Vagina (tissue), 2 donors: ENCODE data around the gene RFTN1. TPM values are rescaled to one million over a fixed set of nuclear protein-coding genes. Genes with fewer than 3 reads are reported as not detected.

Experiments used
- DNase-seq, 2 donors: peaks; one replicate each; pipeline ENCODE4 v3.0.0-alpha.2; 2017; ENCODE audit errors: extremely low spot score in 2 of 2
- H3K27ac ChIP-seq: fragments of 200-600 bp; sonication (generic); one replicate; pipeline ENCODE4 v1.5.1; 2019
- H3K27me3 ChIP-seq: fragments of 200-600 bp; sonication (generic); one replicate; pipeline ENCODE4 v1.5.1; 2019
- H3K36me3 ChIP-seq, 2 donors: fragments of 200-600 bp; sonication (generic); one replicate each; pipeline ENCODE4 v1.5.1; 2017 to 2019
- H3K4me1 ChIP-seq: fragments of 200-600 bp; sonication (generic); one replicate; pipeline ENCODE4 v1.5.1; 2019
- H3K4me3 ChIP-seq, 2 donors: fragments of 200-600 bp; sonication (generic); 1 replicate in 1 of 2; 2 replicates in 1 of 2; pipeline ENCODE4 v1.5.1; 2016 to 2019
- H3K9me3 ChIP-seq: fragments of 200-600 bp; sonication (generic); one replicate; pipeline ENCODE4 v1.5.1; 2019
- POLR2A ChIP-seq, 2 donors: fragments of 450-650 bp; IDR thresholded peaks; one replicate each; pipeline ENCODE4 v1.6.1; 2017; ENCODE audit warnings: antibody characterized with exemption in 2 of 2, mild to moderate bottlenecking in 2 of 2, moderate library complexity in 2 of 2
- POLR2AphosphoS5 ChIP-seq, 2 donors: sonication (generic); formaldehyde crosslinking; IDR thresholded peaks; one replicate each; pipeline ENCODE4 v1.9.0; 2017; ENCODE audit warnings: antibody characterized with exemption in 2 of 2, mild to moderate bottlenecking in 2 of 2, low read depth in 1 of 2; ENCODE audit not compliant: insufficient read depth in 1 of 2
- intact Hi-C: fragments of 100-400 bp; cut with DNase I; formaldehyde crosslinking; loops from one replicate; pipeline ENCODE4 v1.15.1; 2023
- total RNA-seq: library from RNA; depleted of rRNA; stranded (reverse); fragments of >200 nt; gene quantifications from one replicate; pipeline ENCODE4 v1.2.3, GENCODE V29; 2016
- TF ChIP-seq, protein P1 (sequence below), 3 experiments: fragments of 450-650 bp in 2 of 3; fragments of 200-600 bp in 1 of 3; sonication (generic) in 1 of 3; IDR thresholded peaks; one replicate each; pipeline ENCODE4 v1.5.1; 2017 to 2019; ENCODE audit warnings: antibody characterized with exemption in 3 of 3, mild to moderate bottlenecking in 2 of 3, moderate library complexity in 2 of 3

Gene RFTN1
- total RNA-seq, 1 donor from 2014 or later, result 47.4 TPM

DNA sequence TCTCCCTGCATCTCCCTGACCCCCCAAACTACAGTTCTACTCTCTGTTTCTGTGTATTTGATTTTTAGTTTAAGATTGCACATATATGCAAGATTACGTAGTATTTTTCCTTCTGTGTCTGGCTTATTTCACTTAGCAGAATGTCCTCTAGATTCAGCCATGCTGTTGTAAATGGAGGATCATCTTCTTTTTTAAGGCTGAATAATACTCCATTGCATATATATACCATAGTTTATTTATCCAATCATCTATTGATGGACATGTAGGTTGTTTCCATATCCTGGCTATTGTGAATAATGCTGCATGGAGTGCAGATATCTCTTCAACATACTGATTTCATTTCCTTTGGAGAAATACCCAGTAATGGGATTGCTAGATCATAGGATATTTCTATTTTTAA is 70.8 kb downstream of the RFTN1 start:
- no peaks in the 10 kb centered on the region for H3K9me3 ChIP-seq
- no peaks in the 10 kb centered on the region for H3K36me3 ChIP-seq
- H3K27me3 ChIP-seq, result no peaks in the 10 kb centered on the region
- DNase-seq, result no peak
- H3K4me1 ChIP-seq, result peaks cover 16% of the 10 kb centered on the region
- intact Hi-C loops, result loop anchor here (10.0 kb wide), 1 partner anchor 72 kb away; the partner anchor contains the start of gene RFTN1
- TF ChIP-seq, protein P1, sequence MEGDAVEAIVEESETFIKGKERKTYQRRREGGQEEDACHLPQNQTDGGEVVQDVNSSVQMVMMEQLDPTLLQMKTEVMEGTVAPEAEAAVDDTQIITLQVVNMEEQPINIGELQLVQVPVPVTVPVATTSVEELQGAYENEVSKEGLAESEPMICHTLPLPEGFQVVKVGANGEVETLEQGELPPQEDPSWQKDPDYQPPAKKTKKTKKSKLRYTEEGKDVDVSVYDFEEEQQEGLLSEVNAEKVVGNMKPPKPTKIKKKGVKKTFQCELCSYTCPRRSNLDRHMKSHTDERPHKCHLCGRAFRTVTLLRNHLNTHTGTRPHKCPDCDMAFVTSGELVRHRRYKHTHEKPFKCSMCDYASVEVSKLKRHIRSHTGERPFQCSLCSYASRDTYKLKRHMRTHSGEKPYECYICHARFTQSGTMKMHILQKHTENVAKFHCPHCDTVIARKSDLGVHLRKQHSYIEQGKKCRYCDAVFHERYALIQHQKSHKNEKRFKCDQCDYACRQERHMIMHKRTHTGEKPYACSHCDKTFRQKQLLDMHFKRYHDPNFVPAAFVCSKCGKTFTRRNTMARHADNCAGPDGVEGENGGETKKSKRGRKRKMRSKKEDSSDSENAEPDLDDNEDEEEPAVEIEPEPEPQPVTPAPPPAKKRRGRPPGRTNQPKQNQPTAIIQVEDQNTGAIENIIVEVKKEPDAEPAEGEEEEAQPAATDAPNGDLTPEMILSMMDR (IDR thresholded peaks at IDR 0.05), result no peak
- H3K4me3 ChIP-seq, result no peak overlapping the region
- no peak overlapping the region for H3K27ac ChIP-seq

DNA sequence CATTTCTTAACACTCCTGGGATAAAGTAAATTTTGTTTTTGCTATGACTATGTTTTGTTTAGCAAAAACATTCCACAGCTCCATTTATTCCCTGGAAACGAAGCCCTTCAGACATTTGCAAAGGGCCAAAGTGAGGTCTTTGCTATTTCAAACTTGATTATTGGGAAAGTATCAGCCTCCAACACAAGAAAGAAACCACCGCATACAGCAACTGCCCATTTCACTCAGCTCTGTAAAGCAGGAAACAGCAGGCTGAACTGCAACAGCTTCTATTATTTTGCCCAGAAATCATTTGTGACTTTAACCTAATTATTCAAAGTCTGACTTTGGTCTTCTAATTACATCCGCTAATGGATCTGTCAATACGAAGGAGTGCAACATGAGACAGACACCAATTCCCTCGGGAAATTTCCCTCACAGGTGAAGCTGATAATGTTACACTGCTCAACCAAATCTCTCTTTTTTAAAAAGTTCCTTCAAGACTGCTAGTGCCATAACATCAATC is 72.1 kb downstream of the RFTN1 start:
- intact Hi-C loops, result loop anchor here (10.0 kb wide), 1 partner anchor 73 kb away; the partner anchor contains the start of gene RFTN1
- no peak for TF ChIP-seq POLR2AphosphoS5 (IDR thresholded peaks at IDR 0.05; ENCODE audit: insufficient read depth in 1 of 2, low read depth in 1 of 2)
- TF ChIP-seq, protein P1 (IDR thresholded peaks at IDR 0.05), result no peak

GRCh38 chr3:16439848-16440708 is 73.4 kb downstream of the RFTN1 start:
- Histone ChIP-seq H3K4me1 (peaks cover 16% of the 10 kb centered on the region), H3K27ac (no peak overlapping the region), H3K4me3 (no peak overlapping the region), H3K36me3 (no peaks in the 10 kb centered on the region), H3K9me3 (no peaks in the 10 kb centered on the region), H3K27me3 (no peaks in the 10 kb centered on the region)
- TF ChIP-seq, protein P1 (IDR thresholded peaks at IDR 0.05), result no peak
- TF ChIP-seq POLR2AphosphoS5 (IDR thresholded peaks at IDR 0.05; ENCODE audit: insufficient read depth in 1 of 2, low read depth in 1 of 2), result no peak
- no peak for TF ChIP-seq POLR2A (IDR thresholded peaks at IDR 0.05)
- DNase-seq, result no peak
- intact Hi-C loops, result loop anchor here (10.0 kb wide), 1 partner anchor 75 kb away; the partner anchor contains the start of gene RFTN1

More for the DNA sequence above, 72.1 kb downstream of the RFTN1 start:
- no peaks in the 10 kb centered on the region for H3K36me3 ChIP-seq
- H3K4me3 ChIP-seq, result no peak overlapping the region
- no peak overlapping the region for H3K27ac ChIP-seq
- H3K27me3 ChIP-seq, result no peaks in the 10 kb centered on the region
- H3K9me3 ChIP-seq, result no peaks in the 10 kb centered on the region
- peaks cover 16% of the 10 kb centered on the region for H3K4me1 ChIP-seq
- no peak for DNase-seq

DNA sequence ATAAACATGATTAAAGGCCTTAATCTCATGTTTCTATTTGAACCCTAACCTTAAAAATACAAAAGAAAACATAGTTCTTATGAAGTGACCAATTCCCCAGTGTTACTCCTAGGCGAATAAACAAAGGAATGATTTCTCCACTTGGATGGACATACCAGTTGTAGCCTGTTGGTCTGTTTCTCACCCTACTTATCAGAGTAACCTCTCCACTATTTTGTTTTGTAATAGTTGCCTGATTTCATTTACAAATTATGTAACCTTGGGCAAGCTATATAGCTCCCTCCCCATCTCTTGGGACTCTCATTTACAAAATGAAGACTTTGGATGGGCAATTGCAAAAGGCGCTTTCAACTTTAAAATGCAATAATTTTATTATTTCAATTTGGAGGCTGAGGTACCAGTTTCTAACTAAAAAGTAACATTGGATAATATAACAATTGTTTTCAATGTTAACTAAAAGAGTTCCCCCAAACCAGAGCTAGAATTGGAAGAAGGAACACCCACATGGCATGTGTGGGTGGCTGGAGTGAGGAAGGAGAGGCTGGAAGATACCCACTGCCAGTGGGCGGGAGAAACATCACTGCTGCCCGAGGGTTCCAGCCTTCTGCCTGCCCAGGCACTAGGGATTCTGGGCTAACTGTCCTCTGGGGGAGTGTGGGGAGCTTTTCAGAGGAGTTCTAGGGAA is 74.2 kb downstream of the RFTN1 start:
- intact Hi-C loops, result no loop called here
- H3K9me3 ChIP-seq, result no peaks in the 10 kb centered on the region
- peaks cover 16% of the 10 kb centered on the region for H3K4me1 ChIP-seq
- no peaks in the 10 kb centered on the region for H3K27me3 ChIP-seq
- no peak for DNase-seq
- TF ChIP-seq, protein P1 (IDR thresholded peaks at IDR 0.05), result no peak
- no peak for TF ChIP-seq POLR2AphosphoS5 (IDR thresholded peaks at IDR 0.05; ENCODE audit: insufficient read depth in 1 of 2, low read depth in 1 of 2)
- TF ChIP-seq POLR2A (IDR thresholded peaks at IDR 0.05), result no peak
- H3K36me3 ChIP-seq, result no peaks in the 10 kb centered on the region
- H3K27ac ChIP-seq, result no peak overlapping the region
- H3K4me3 ChIP-seq, result no peak overlapping the region
